HG03520 (cell line): ENCODE data around the gene KRTAP12-4.
"Not testable (repeated sequence)": the region's sequence is repeated elsewhere in the genome, so short reads cannot be mapped to it uniquely, and the experiment has no call there.

Experiments used
- ATAC-seq: cut with Tn5 transposase; IDR thresholded peaks from one replicate; pipeline ENCODE4 v1.9.1; 2021; ENCODE audit warnings: mild to moderate bottlenecking, moderate library complexity; ENCODE audit not compliant: unreplicated experiment

The KRTAP12-4 gene

DNA sequence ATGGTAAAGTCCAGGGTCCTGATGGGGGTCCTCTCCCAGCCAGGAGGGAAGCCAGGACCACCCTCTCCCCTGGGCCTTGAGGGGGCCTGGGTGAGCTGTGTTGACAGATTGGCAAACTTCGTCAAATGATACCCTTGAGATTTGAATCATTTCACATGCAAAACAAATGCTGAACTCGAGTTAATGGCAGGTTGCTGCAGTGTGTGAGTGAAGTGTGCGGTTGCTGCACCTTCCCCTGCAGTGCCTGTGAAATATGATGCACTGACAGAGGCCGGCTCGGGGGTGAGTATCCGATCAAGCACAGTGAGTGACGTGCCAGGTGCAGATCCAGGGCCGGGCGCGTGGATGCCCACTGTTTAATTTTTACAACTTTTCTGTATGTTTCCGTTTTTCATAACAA, 33.2 kb upstream of the KRTAP12-4 start:
- ATAC-seq: no peak

DNA sequence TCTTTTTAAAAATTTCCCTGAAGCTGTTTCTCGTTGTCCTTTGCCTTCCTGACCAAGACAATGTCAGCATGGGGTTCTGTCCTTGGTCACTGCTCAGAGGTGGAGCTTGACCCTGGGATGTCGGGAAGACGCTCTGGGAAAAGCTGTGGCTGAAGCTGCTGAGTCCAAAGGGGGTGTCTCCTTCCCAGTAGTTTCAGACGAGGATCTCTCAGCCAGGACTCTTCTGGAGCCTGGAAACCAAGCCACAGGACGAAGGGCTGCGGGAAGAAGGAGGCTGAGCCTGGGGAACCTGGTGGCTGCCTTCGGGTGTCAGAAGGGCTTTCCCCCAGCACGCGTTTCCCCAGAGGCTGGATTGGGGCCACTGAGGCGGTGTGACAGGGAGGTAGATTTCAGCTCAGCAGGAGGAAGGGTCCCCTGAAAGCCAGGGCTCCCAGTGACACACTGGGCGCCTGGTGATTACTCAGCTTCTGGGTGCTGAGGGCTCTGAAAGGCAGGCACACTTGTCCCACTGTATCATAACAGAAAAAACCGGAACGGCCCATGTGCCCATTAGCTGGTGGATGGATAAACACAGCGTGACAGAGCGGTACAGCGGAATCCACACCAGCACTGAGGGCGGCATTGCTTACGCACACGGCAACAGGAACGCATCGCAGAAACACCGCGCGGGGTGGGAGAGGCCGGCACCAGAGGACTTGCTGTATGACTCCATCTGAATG, 32.5 kb upstream of the KRTAP12-4 start:
- no peak for ATAC-seq

- ATAC-seq: no peak
These were observed 31.7 kb upstream of the KRTAP12-4 start for GRCh38 chr21:44686000-44686781.

DNA sequence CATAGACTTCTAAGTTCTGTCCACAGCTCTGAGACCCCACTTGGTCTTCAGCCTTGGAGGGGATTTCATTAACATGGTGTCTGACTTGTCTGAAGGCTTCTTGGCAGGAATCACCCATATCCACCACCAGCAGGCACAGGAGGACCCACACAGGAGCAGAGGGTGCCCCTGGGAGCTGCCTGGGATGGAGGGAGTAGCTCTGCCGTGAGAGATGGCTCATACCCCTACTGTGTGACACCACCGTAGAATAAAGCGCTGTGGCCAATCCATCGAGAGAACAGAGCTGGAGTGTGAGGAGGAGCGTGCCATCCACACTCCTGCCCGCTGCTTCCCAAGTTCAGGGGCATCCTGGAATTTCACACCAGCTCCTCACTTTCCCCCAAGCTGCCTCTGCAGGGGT, 30.6 kb upstream of the KRTAP12-4 start:
- ATAC-seq: not testable (repeated sequence)

DNA sequence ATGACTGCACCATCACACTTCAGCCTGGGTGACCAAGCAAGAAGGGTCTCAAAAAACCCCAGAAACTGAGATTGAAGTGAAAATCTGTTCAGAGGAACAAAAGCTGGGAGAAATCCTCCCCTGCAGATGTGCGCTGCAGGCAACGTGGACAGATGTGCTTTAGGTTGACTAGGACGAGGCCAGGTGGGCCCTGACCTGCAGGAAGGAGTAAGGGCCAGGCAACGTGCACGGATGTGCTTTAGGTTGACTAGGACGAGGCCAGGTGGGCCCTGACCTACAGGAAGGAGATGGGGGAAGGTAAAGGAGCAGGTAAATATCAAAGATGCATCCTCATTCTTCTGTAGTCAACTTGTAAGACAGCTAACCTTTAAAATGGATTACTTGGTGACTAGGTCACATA, 30.0 kb upstream of the KRTAP12-4 start:
- ATAC-seq: no peak

- ATAC-seq: no peak
These were observed 29.6 kb upstream of the KRTAP12-4 start for GRCh38 chr21:44684077-44684476.

DNA sequence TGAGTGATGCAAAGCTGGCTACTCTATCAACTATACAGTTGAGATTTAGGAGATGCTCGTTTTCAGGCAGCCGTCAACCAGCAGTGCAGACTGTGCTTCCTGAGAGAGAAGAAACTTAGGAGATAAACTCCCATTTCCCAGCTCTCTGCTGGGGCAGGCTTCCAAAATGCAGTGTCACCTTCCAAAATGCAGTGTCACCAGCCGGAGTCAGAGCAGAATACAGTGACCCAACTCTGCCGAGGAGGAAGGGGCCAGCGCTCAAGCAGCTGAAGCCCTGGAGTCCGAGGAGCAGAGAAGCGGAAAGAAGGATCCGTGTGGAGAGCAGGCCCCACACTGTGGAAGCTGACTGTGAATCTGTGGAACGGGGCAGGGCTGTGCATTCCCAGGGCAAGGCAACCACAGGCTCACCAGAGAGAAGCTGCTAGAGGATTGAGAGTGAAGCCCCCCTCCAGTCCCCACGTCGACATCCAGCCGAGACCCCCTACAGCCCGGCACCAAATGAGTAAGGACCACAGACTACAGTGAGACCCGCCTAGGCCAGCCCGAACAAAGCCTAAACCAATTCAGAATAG, 28.2 kb upstream of the KRTAP12-4 start:
- no peak for ATAC-seq

- no peak for ATAC-seq
These were observed 27.6 kb upstream of the KRTAP12-4 start, which contains the start of gene KRTAP12-1 for GRCh38 chr21:44681861-44682579. KRTAP12-1 (minus strand) TSS chr21:44682163; CDS start chr21:44682123, 40 bp downstream.

DNA sequence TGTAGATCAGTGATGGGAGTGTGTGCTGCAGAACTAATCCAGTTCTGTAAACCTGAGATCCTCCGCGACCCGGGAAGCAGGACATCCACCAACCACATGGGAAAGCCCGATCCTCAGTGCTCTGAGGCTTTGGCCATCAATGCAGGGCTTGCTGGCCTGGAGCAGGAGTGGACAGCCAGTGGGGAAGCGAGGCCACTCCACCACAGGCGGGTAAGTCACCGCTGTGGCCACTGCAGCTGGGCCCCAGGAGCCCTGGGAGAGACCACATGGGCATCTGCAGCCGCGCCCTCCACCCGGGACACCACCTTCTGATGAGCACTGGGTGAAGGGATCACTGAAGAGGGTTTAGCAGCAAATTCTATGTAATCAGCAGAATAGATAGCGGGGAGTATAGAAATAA, 26.7 kb upstream of the KRTAP12-4 start:
- ATAC-seq: no peak

GRCh38 chr21:44677881-44678280, 23.4 kb upstream of the KRTAP12-4 start:
- ATAC-seq: no peak

DNA sequence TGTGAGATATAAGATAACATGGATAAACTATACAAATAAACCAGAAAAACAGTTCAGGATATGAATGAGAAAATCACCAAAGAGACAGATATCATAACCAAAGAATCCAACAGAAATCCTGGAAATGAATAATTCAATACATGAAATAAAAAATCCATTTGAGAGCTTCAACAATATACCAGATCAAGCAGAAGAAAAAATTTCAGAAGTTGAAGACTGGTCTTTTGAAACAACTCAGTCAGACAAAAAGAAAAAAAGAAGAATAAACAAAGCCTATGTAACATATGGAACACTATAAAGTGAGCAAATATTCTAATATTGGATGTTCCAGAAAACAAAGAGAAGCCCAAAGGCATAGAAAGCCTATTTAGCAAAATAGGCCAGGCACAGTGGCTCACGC, 17.5 kb upstream of the KRTAP12-4 start:
- ATAC-seq: no peak

- no peak for ATAC-seq
These were observed 16.4 kb upstream of the KRTAP12-4 start for GRCh38 chr21:44670642-44671432.

- no peak for ATAC-seq
These were observed 13.2 kb upstream of the KRTAP12-4 start for GRCh38 chr21:44667612-44668011.

GRCh38 chr21:44666401-44667320, 12.2 kb upstream of the KRTAP12-4 start, which contains the start of gene KRTAP12-2:
KRTAP12-2 (minus strand) TSS chr21:44666927; CDS start chr21:44666886, 41 bp downstream.
- ATAC-seq: no peak

DNA sequence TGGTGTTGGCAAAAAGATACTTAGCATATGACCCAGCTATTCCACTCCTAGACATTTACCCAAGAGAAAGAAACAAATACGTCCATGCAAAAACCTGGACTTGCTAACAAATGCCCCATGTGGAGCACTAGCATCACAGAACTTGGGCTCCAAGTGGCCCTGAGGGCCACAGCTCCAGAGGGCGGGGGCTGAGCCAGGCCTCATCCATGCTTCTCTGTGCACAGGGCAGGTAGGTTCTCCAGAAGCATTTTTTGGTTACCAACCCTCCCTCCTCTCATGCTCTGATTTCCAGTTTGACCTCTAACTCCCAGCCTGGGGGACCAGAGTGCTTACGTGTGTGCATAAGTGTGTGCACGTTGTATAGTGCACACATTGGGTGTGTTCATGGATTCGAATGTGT, 10.2 kb upstream of the KRTAP12-4 start:
- ATAC-seq: no peak

- ATAC-seq: not testable (repeated sequence)
These were observed 7.1 kb upstream of the KRTAP12-4 start for GRCh38 chr21:44661567-44661966.

- no peak for ATAC-seq
These were observed 4.6 kb upstream of the KRTAP12-4 start for GRCh38 chr21:44658913-44659595.

GRCh38 chr21:44658541-44658910, 4.1 kb upstream of the KRTAP12-4 start:
- ATAC-seq: no peak
